ENCODE results near the gene NXPH2. TPM values are rescaled to one million over a fixed set of nuclear protein-coding genes. Genes with fewer than 3 reads are reported as not detected.

Gene NXPH2
- total and polyA plus RNA-seq, 2 donors (not counting 3 experiments of a cell fraction or from before 2014, with no cell fraction given), result not detected

- TF ChIP-seq POLR2AphosphoS5 (IDR thresholded peaks at IDR 0.05; ENCODE audit: insufficient read depth, low read depth, low read length) (no peak), MAX (IDR thresholded peaks at IDR 0.05; ENCODE audit: insufficient read depth, insufficient read length) (no peak), FOS (IDR thresholded peaks at IDR 0.05; ENCODE audit: borderline replicate concordance, insufficient read depth, low read length) (no peak), GATA2 (IDR thresholded peaks at IDR 0.05; ENCODE audit: insufficient read depth, insufficient read length, low read depth, low read length) (no peak), CTCF (IDR thresholded peaks at IDR 0.05; ENCODE audit: extremely low read depth in 1 of 2, insufficient read depth in 1 of 2, low read depth in 1 of 2, low read length in 2 of 2) (no peak), POLR2A (IDR thresholded peaks at IDR 0.05; ENCODE audit: low read depth, low read length) (no peak)
Observed at GRCh38 chr2:138622613-138623012, 157.6 kb downstream of the NXPH2 start.

More at GRCh38 chr2:138622613-138623012, 157.6 kb downstream of the NXPH2 start:
- no peak for DNase-seq (ENCODE audit: low read depth, low spot score)
- BruUV-seq (replicated peaks), result no TSS peak
- no peaks in the 10 kb centered on the region for H3K36me3 ChIP-seq (ENCODE audit: control insufficient read depth in 2 of 2, extremely low read depth in 1 of 2, insufficient read depth in 2 of 2, low read length in 2 of 2)
- no peaks in the 10 kb centered on the region for H3K9me1 ChIP-seq (replicated peaks; ENCODE audit: control insufficient read depth, extremely low read depth, insufficient read depth, low read length)
- dilution Hi-C loops (cut with MboI; ENCODE audit: extremely low pct_ligation_motif_present, low sequenced_read_pairs) (no loop called here), intact Hi-C loops (cut with micrococcal nuclease) (no loop called here)
- no peak overlapping the region for H3K4me3 ChIP-seq (replicated peaks in 1 of 3; ENCODE audit: insufficient read depth in 1 of 3, low read depth in 1 of 3, low read length in 3 of 3)
- ChIA-PET CTCF (interaction anchor here (1.0 kb wide), 1 partner anchor 9 kb away, joined by 4 read pairs; no protein-coding TSS in a partner anchor), POLR2A (no interaction called here)
- H3K4me1 ChIP-seq (ENCODE audit: control insufficient read depth, extremely low read depth, insufficient read depth, low read length), result no peaks in the 10 kb centered on the region
- no peak overlapping the region for H2AFZ ChIP-seq (ENCODE audit: low read depth, low read length)
- no peaks in the 10 kb centered on the region for H3K9me3 ChIP-seq (replicated peaks; ENCODE audit: control insufficient read depth, insufficient read depth, low read length)
- FAIRE-seq, result no peak
- H3K27ac ChIP-seq (ENCODE audit: insufficient read depth, low read depth, low read length), result no peak overlapping the region
- H3K4me2 ChIP-seq (ENCODE audit: insufficient read depth, low read length), result no peak overlapping the region
- no peaks in the 10 kb centered on the region for H3K79me2 ChIP-seq (ENCODE audit: control insufficient read depth, insufficient read depth, low read length)
- H4K20me1 ChIP-seq (replicated peaks; ENCODE audit: control insufficient read depth, extremely low read depth, insufficient read depth, low read length), result no peaks in the 10 kb centered on the region
- peaks cover 0 to 2% of the 10 kb centered on the region in 2 experiments for H3K27me3 ChIP-seq (ENCODE audit: control insufficient read depth in 2 of 2, insufficient read depth in 2 of 2, low read length in 2 of 2)
- H3K9ac ChIP-seq (replicated peaks; ENCODE audit: extremely low read depth, insufficient read depth, low read length), result no peak overlapping the region

All from endothelial cell of umbilical vein (primary cell).